K562 (cell line): ENCODE measurements around the gene DAPK1. TPM values are rescaled to one million over a fixed set of nuclear protein-coding genes. Genes with fewer than 3 reads are reported as not detected.

Source experiments
- CBFA2T2 ChIP-seq: fragments of 450-650 bp; conservative IDR thresholded peaks from 2 replicates; pipeline ENCODE4 v1.6.1; 2017; ENCODE audit warnings: mild to moderate bottlenecking
- HEY1 ChIP-seq: fragments of 250-450 bp; sonication (Bioruptor Pico); IDR thresholded peaks from 2 replicates; pipeline ENCODE4 v1.5.0; 2020; ENCODE audit warnings: mild to moderate bottlenecking, moderate library complexity, borderline replicate concordance
- KDM1A ChIP-seq, 2 experiments: fragments of 450-650 bp; IDR thresholded peaks; 2 replicates each; pipeline ENCODE4 v1.6.1; 2016; ENCODE audit warnings: mild to moderate bottlenecking in 2 of 2
- KLF1 ChIP-seq: fragments of 450-650 bp; IDR thresholded peaks from 2 replicates; pipeline ENCODE4 v1.6.1; 2016; ENCODE audit warnings: missing genetic modification characterization, missing compliant biosample characterization
- KLF16 ChIP-seq: IDR thresholded peaks from 2 replicates; pipeline ENCODE4 v1.6.1; 2016; ENCODE audit warnings: antibody characterized with exemption
- L3MBTL2 ChIP-seq: fragments of 450-650 bp; IDR thresholded peaks from 2 replicates; pipeline ENCODE4 v1.6.1; 2016; ENCODE audit warnings: mild to moderate bottlenecking, moderate library complexity
- MGA ChIP-seq: fragments of 450-650 bp; IDR thresholded peaks from 2 replicates; pipeline ENCODE4 v1.6.1; 2016; ENCODE audit warnings: mild to moderate bottlenecking, moderate library complexity
- NCOR1 ChIP-seq: fragments of 450-650 bp; IDR thresholded peaks from 2 replicates; pipeline ENCODE4 v1.6.1; 2016; ENCODE audit warnings: mild to moderate bottlenecking, moderate library complexity
- PBX2 ChIP-seq, 2 experiments: IDR thresholded peaks in 1 of 2; conservative IDR thresholded peaks in 1 of 2; 2 replicates each; pipeline ENCODE4 v1.6.1; 2016; ENCODE audit warnings: low read depth in 2 of 2, mild to moderate bottlenecking in 1 of 2, missing compliant biosample characterization in 1 of 2, missing genetic modification characterization in 1 of 2, moderate library complexity in 1 of 2
- SRF ChIP-seq, 2 experiments: fragments of 250-450, 450-650 bp in 1 of 2; sonication (Bioruptor Pico) in 1 of 2; sonication (generic) in 1 of 2; formaldehyde crosslinking; IDR thresholded peaks; 2 replicates each; pipeline versions ENCODE4 v1.5.0 to v1.5.1; 2020 to 2022; ENCODE audit warnings: mild to moderate bottlenecking in 1 of 2, missing genetic modification reagents in 1 of 2
- STAT5A ChIP-seq: IDR thresholded peaks from 2 replicates; pipeline ENCODE4 v1.6.1; 2012; ENCODE audit warnings: low read length, inconsistent platforms, borderline replicate concordance
- TCF3 ChIP-seq: sonication (generic); formaldehyde crosslinking; IDR thresholded peaks from 2 replicates; pipeline ENCODE4 v1.4.0; 2020; ENCODE audit warnings: mild to moderate bottlenecking, missing genetic modification reagents
- ZNF224 ChIP-seq: sonication (generic); formaldehyde crosslinking; IDR thresholded peaks from 2 replicates; pipeline ENCODE4 v1.8.0; 2022; ENCODE audit warnings: mild to moderate bottlenecking, missing genetic modification reagents
- ZNF695 ChIP-seq: fragments of 450-650 bp; formaldehyde crosslinking; IDR thresholded peaks from 2 replicates; pipeline ENCODE4 v1.4.0; 2020; ENCODE audit warnings: mild to moderate bottlenecking, moderate library complexity
- polyA plus RNA-seq, 8 experiments: library from polyadenylated mRNA; depleted of rRNA in 4 of 8; stranded (reverse) in 5 of 8; unstranded in 3 of 8; fragments of >200 nt; fragmentation: Nextera tagmentation in 2 of 8; fragmentation: Illumina TruSeq in 1 of 8; extraction: Ambion mirVana in 2 of 8; extraction: Trizol in 1 of 8; gene quantifications; 2 replicates each; pipeline versions ENCODE4 v1.2.1 to v1.2.3, GENCODE V29; 2011 to 2014; ENCODE audit warnings: inconsistent platforms in 1 of 8, missing spikeins in 1 of 8
- total RNA-seq, 7 experiments: library from RNA; depleted of rRNA in 6 of 7; stranded (reverse); fragments of >200 nt in 6 of 7; fragmentation: Illumina TruSeq in 2 of 7; extraction: Trizol in 2 of 7; gene quantifications; 2 replicates each; pipeline versions ENCODE4 v1.2.1 to v1.2.3, GENCODE V29; 2011 to 2021; ENCODE audit warnings: low replicate concordance in 1 of 7

The DAPK1 gene
- total and polyA plus RNA-seq, 9 of the 15 experiments (the other 6 are each of a cell fraction or from before 2014, with no cell fraction given), result 1.7 to 26.4 (median 15.8) TPM

- TF ChIP-seq PBX2 (CRISPR knock-in tag; IDR thresholded peaks at IDR 0.05; ENCODE audit: low read depth), result no peak
- TF ChIP-seq PBX2 (tag; conservative IDR thresholded peaks at IDR 0.05; ENCODE audit: low read depth), result peak; percentile 37; the same call in 1 of the 2 replicates
- TF ChIP-seq HEY1 (CRISPR knock-in tag), result no peak
- peak; percentile 48; the same call in 1 of the 2 replicates for TF ChIP-seq KLF16
- TF ChIP-seq TCF3 (CRISPR knock-in tag), result peak; percentile 56
- no peak for TF ChIP-seq ZNF695 (CRISPR knock-in tag)
- peak; percentile 61 for TF ChIP-seq MGA
- TF ChIP-seq CBFA2T2, result peak; percentile 72
- peak in 1 of 2 experiments; percentile 49; a peak in 1 of 4 replicates for TF ChIP-seq KDM1A (IDR thresholded peaks at IDR 0.05)
- no peak for TF ChIP-seq SRF (CRISPR knock-in tag; IDR thresholded peaks at IDR 0.05)
- TF ChIP-seq STAT5A, result peak; percentile 16; the same call in 1 of the 2 replicates
- no peak for TF ChIP-seq ZNF224 (CRISPR knock-in tag)
- TF ChIP-seq KLF1 (tag), result no peak
- peak; percentile 55; the same call in 1 of the 2 replicates for TF ChIP-seq L3MBTL2
- peak; percentile 52; the same call in 1 of the 2 replicates for TF ChIP-seq NCOR1
Measured at GRCh38 chr9:87469793-87470465, 27.7 kb upstream of the DAPK1 start (continued).
